ENCODE results near the gene ZBTB26.
A peak's percentile ranks its signal among the peaks of the same experiment; 100 is the strongest.

The ZBTB26 gene

GRCh38 chr9:122931226-122932121 is at the start of gene ZBTB26:
Gene ZBTB26 (minus strand): TSS chr9:122931512. CDS start chr9:122919934, 11,578 bp downstream.
- DNase-seq (ENCODE audit: low read depth): peak; percentile 93

- DNase-seq (ENCODE audit: low read depth): peak; percentile 28
These were observed 47.3 kb upstream of the ZBTB26 start for GRCh38 chr9:122978601-122979000.

- DNase-seq (ENCODE audit: low read depth): peak; percentile 2
These were observed 43.9 kb upstream of the ZBTB26 start for GRCh38 chr9:122975196-122975595.

GRCh38 chr9:122961139-122961538 is 29.8 kb upstream of the ZBTB26 start:
- no peak for DNase-seq (ENCODE audit: low read depth)

GRCh38 chr9:122955961-122956360 is 24.6 kb upstream of the ZBTB26 start:
- DNase-seq (ENCODE audit: low read depth): no peak

- no peak for DNase-seq (ENCODE audit: low read depth)
These were observed 23.0 kb upstream of the ZBTB26 start for GRCh38 chr9:122954253-122954691.

- DNase-seq (ENCODE audit: low read depth): no peak
These were observed 19.7 kb upstream of the ZBTB26 start for GRCh38 chr9:122951056-122951455.

GRCh38 chr9:122950263-122950662 is 19.0 kb upstream of the ZBTB26 start:
- DNase-seq (ENCODE audit: low read depth): no peak

- no peak for DNase-seq (ENCODE audit: low read depth)
These were observed 18.4 kb upstream of the ZBTB26 start for GRCh38 chr9:122949696-122950095.

- no peak for DNase-seq (ENCODE audit: low read depth)
These were observed 17.0 kb upstream of the ZBTB26 start for GRCh38 chr9:122948313-122948712.

- DNase-seq (ENCODE audit: low read depth): no peak
These were observed 15.2 kb upstream of the ZBTB26 start for GRCh38 chr9:122946461-122947005.

- no peak for DNase-seq (ENCODE audit: low read depth)
These were observed 13.9 kb upstream of the ZBTB26 start for GRCh38 chr9:122944960-122945888.

- peak; percentile 50 for DNase-seq (ENCODE audit: low read depth)
These were observed 10.4 kb upstream of the ZBTB26 start for GRCh38 chr9:122941582-122942234.

GRCh38 chr9:122940749-122941581 is 9.7 kb upstream of the ZBTB26 start, which contains the start of gene RABGAP1:
Gene RABGAP1 (plus strand): TSS chr9:122941020. CDS start chr9:122957060, 16,040 bp downstream.
- peak; percentile 98 for DNase-seq (ENCODE audit: low read depth)

- DNase-seq (ENCODE audit: low read depth): no peak
These were observed 9.1 kb upstream of the ZBTB26 start for GRCh38 chr9:122940454-122940748.

- no peak for DNase-seq (ENCODE audit: low read depth)
These were observed 8.3 kb upstream of the ZBTB26 start for GRCh38 chr9:122939601-122940000.

- no peak for DNase-seq (ENCODE audit: low read depth)
These were observed 5.6 kb upstream of the ZBTB26 start for GRCh38 chr9:122936883-122937282.

GRCh38 chr9:122936464-122936863 is 5.2 kb upstream of the ZBTB26 start:
- DNase-seq (ENCODE audit: low read depth): no peak

- no peak for DNase-seq (ENCODE audit: low read depth)
These were observed 629 bp downstream of the ZBTB26 start for GRCh38 chr9:122930541-122931225.

GRCh38 chr9:122929796-122930354 is 1.4 kb downstream of the ZBTB26 start:
- no peak for DNase-seq (ENCODE audit: low read depth)
